Esophagus muscularis mucosa (tissue), 4 donors: Measurements from ENCODE around the gene HOXB9. TPM values are rescaled to one million over a fixed set of nuclear protein-coding genes. Genes with fewer than 3 reads are reported as not detected.
A peak's percentile ranks its signal among the peaks of the same experiment; 100 is the strongest.

ENCODE experiments used
- DNase-seq: peaks from one replicate; pipeline ENCODE4 v3.0.0-alpha.2; 2017; ENCODE audit errors: extremely low spot score
- H3K27ac ChIP-seq, 4 donors: fragments of 200-600 bp; sonication (generic); replicated peaks in 1 of 4; 1 replicate in 3 of 4; 2 replicates in 1 of 4; pipeline ENCODE4 v1.5.1; 2016 to 2019; ENCODE audit warnings: mild to moderate bottlenecking in 1 of 4
- H3K27me3 ChIP-seq, 4 donors: fragments of 200-600 bp; sonication (generic); one replicate each; pipeline versions ENCODE4 v1.5.1 to v1.6.0; 2016 to 2019
- H3K36me3 ChIP-seq, 4 donors: fragments of 200-600 bp; sonication (generic); one replicate each; pipeline ENCODE4 v1.5.1; 2016 to 2019
- H3K4me1 ChIP-seq, 4 donors: fragments of 200-600 bp; sonication (generic); one replicate each; pipeline ENCODE4 v1.5.1; 2016 to 2019
- H3K4me3 ChIP-seq, 4 donors: fragments of 200-600 bp; sonication (generic); 1 replicate in 2 of 4; 2 replicates in 2 of 4; pipeline ENCODE4 v1.5.1; 2016 to 2019; ENCODE audit warnings: mild to moderate bottlenecking in 4 of 4, moderate library complexity in 1 of 4
- H3K9me3 ChIP-seq, 4 donors: fragments of 200-600 bp; sonication (generic); 1 replicate in 3 of 4; 2 replicates in 1 of 4; pipeline ENCODE4 v1.5.1; 2016 to 2019
- CTCF ChIP-seq, 3 experiments: fragments of 200-600 bp in 2 of 3; fragments of 450-650 bp in 1 of 3; sonication (generic) in 2 of 3; IDR thresholded peaks; one replicate each; pipeline ENCODE4 v1.5.1; 2017 to 2019; ENCODE audit warnings: antibody characterized with exemption in 3 of 3, mild to moderate bottlenecking in 2 of 3, moderate library complexity in 1 of 3
- EP300 ChIP-seq: sonication (generic); formaldehyde crosslinking; IDR thresholded peaks from one replicate; pipeline ENCODE4 v1.6.1; 2017; ENCODE audit warnings: antibody characterized with exemption
- POLR2A ChIP-seq: fragments of 450-650 bp; IDR thresholded peaks from one replicate; pipeline ENCODE4 v1.6.1; 2017; ENCODE audit warnings: antibody characterized with exemption, moderate library complexity, mild to moderate bottlenecking, low read depth
- POLR2AphosphoS5 ChIP-seq, 2 donors: sonication (generic); formaldehyde crosslinking; IDR thresholded peaks; one replicate each; pipeline ENCODE4 v1.6.1; 2017; ENCODE audit warnings: antibody characterized with exemption in 2 of 2
- WGBS: methylation state at CpG from one replicate; pipeline ENCODE4 v1.1.5; 2018; 5-methylcytosine and 5-hydroxymethylcytosine counted together
- intact Hi-C: fragments of 100-400 bp; cut with DNase I; formaldehyde crosslinking; loops from one replicate; pipeline ENCODE4 v1.15.1; 2023
- total RNA-seq, 4 donors: library from RNA; depleted of rRNA; stranded (reverse); fragments of >200 nt; gene quantifications; one replicate each; pipeline versions ENCODE4 v1.1.0 to v1.2.1, GENCODE V29; 2016

The HOXB9 gene
- total RNA-seq, 4 donors from 2014 or later: not detected

GRCh38 chr17:48621410-48622392 lies 4.5 kb downstream of the HOXB9 start:
- H3K4me1 ChIP-seq: peaks cover 25 to 46% (median 38%) of the 10 kb centered on the region in 4 donors
- intact Hi-C loops: no loop called here
- H3K4me3 ChIP-seq: no peak overlapping the region
- TF ChIP-seq POLR2A: no peak
- TF ChIP-seq POLR2AphosphoS5 (IDR thresholded peaks at IDR 0.05): no peak
- TF ChIP-seq CTCF (IDR thresholded peaks at IDR 0.05): no peak
- TF ChIP-seq EP300: no peak
- no peak for DNase-seq
- peaks cover 3 to 100% (median 97%) of the 10 kb centered on the region in 4 donors for H3K27me3 ChIP-seq
- no peaks in the 10 kb centered on the region for H3K36me3 ChIP-seq
- H3K9me3 ChIP-seq: no peaks in the 10 kb centered on the region
- WGBS: 29% methylated on average over 14 of the region's 41 CpGs
- H3K27ac ChIP-seq: no peak overlapping the region

DNA sequence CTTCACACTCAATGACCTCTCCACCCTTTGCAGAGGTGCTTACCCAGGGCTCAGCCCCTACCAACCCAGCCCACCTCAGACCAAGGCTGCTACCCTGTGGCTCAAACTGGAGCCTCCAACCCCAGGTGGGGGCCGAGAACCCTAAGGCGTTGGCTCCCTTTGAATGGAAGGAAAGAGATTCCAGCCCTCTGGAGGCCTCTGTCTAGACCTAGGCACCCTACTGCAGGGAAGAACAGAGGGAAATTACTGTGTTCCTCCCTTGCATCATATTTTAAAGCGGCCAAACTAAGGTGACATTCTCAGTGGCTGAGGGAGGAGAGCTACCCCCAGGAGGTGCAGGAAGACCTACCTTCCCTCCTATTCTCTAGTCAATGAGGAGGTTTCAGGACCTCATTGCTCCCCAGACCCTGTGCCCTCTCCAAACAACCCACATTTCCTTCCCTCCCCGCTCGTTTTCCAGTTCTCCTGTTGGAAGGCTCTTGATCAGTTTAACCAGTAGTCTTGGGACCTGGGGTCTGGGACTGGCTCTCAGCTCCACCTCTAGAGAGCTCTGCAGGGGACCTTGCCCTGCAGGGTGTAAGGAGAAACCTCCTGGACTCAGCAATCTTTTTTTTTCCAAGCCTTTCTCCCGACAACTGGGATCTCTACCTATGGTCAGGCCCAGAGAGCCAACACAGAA lies 5.6 kb downstream of the HOXB9 start:
- Histone ChIP-seq H3K27ac (no peak overlapping the region), H3K36me3 (no peaks in the 10 kb centered on the region), H3K9me3 (no peaks in the 10 kb centered on the region), H3K27me3 (peaks cover 11 to 100% (median 97%) of the 10 kb centered on the region in 4 donors), H3K4me1 (peaks cover 14 to 35% (median 27%) of the 10 kb centered on the region in 4 donors), H3K4me3 (no peak overlapping the region)
- intact Hi-C loops: no loop called here
- no peak for DNase-seq
- 42% methylated on average over 6 of the region's 6 CpGs for WGBS
- no peak for TF ChIP-seq EP300
- no peak for TF ChIP-seq POLR2AphosphoS5 (IDR thresholded peaks at IDR 0.05)
- no peak for TF ChIP-seq POLR2A
- TF ChIP-seq CTCF (IDR thresholded peaks at IDR 0.05): no peak

DNA sequence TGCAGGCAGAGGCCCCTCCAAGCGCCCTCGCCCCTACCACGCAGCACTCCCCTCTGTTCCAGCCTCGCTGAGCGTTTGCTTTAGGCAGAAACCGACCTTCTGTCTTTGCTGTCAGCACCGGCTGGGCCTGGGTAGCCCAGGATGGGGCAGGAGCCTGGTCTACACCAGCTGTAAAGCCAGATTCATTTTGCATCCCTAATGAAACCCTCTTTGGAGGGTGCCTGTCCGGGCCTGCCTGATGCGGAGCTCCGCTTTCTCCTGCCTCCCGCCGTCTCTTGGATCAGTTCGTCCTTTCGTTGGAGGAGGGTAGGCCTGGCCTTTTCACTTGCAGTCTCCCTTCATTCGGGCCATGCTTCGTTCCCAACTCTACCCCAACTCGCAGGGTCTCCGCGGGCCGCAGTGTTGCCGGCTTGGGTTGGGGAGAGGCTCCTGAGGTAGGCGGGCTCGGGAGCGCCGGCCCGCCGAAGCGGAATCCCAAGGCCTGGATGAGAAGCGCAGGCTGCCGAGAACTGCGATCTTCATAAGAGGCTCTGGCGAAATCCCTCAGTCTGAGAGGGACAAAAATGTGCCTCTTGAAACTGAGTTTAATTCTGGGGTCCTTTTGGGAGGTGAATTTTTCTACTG lies 6.2 kb downstream of the HOXB9 start:
- intact Hi-C loops: loop anchor here (5.0 kb wide), 1 partner anchor 283 kb away; no protein-coding TSS in a partner anchor
- no peak for TF ChIP-seq EP300
- no peak for TF ChIP-seq POLR2A
- TF ChIP-seq CTCF (IDR thresholded peaks at IDR 0.05): no peak
- TF ChIP-seq POLR2AphosphoS5 (IDR thresholded peaks at IDR 0.05): no peak
- Histone ChIP-seq H3K9me3 (no peaks in the 10 kb centered on the region), H3K4me1 (peaks cover 8 to 29% (median 20%) of the 10 kb centered on the region in 4 donors), H3K36me3 (no peaks in the 10 kb centered on the region), H3K27me3 (peaks cover 11 to 100% (median 97%) of the 10 kb centered on the region in 4 donors), H3K27ac (no peak overlapping the region), H3K4me3 (no peak overlapping the region)
- no peak for DNase-seq
- WGBS: 38% methylated on average over 30 of the region's 32 CpGs

GRCh38 chr17:48618256-48618896 lies 7.8 kb downstream of the HOXB9 start:
- H3K36me3 ChIP-seq: no peaks in the 10 kb centered on the region
- peaks cover 14 to 39% (median 31%) of the 10 kb centered on the region in 4 donors for H3K4me1 ChIP-seq
- TF ChIP-seq EP300 (no peak), POLR2AphosphoS5 (IDR thresholded peaks at IDR 0.05) (peak in 1 of 2 donors; percentile 74), CTCF (IDR thresholded peaks at IDR 0.05) (peak in 2 of 3 experiments; percentile 92 to 97), POLR2A (no peak)
- H3K27me3 ChIP-seq: peaks cover 19 to 100% (median 98%) of the 10 kb centered on the region in 4 donors
- intact Hi-C loops: loop anchor here (5.0 kb wide), 1 partner anchor 281 kb away; no protein-coding TSS in a partner anchor
- DNase-seq: peak; percentile 96
- no peak overlapping the region for H3K4me3 ChIP-seq
- 6% methylated on average over 21 of the region's 25 CpGs for WGBS
- H3K9me3 ChIP-seq: no peaks in the 10 kb centered on the region
- H3K27ac ChIP-seq: no peak overlapping the region
